Activated CD8-positive, alpha-beta T cell treated with anti-CD3 and anti-CD28 coated beads for 36 hours (primary cell): ENCODE results near the gene ZHX3. TPM values are rescaled to one million over a fixed set of nuclear protein-coding genes. Genes with fewer than 3 reads are reported as not detected.
A peak's percentile ranks its signal among the peaks of the same experiment; 100 is the strongest.

ENCODE experiments used
- ATAC-seq: fragments of 200-7000 bp; cut with Tn5 transposase; one replicate; pipeline ENCODE4 v1.10.0; 2021; ENCODE audit warnings: mild to moderate bottlenecking, moderate library complexity
- CTCF ChIA-PET: fragments of 350-600 bp; sonication (Branson Sonifier 250); formaldehyde crosslinking; loops from one replicate; lab custom pipeline; 2021; ENCODE audit warnings: antibody characterized with exemption; lab: Charles Lee
- POLR2A ChIA-PET: fragments of 350-600 bp; sonication (Branson Sonifier 250); formaldehyde crosslinking; loops from one replicate; lab custom pipeline; 2021; ENCODE audit warnings: antibody characterized with exemption; lab: Charles Lee
- DNase-seq: peaks from one replicate; pipeline ENCODE4 v3.0.0-alpha.2; 2020
- H3K27ac Mint-ChIP-seq: one replicate; pipeline ENCODE4 v1.8.0; 2021; ENCODE audit warnings: mild to moderate bottlenecking, mixed read lengths
- H3K27me3 Mint-ChIP-seq: one replicate; pipeline ENCODE4 v1.8.0; 2021; ENCODE audit warnings: mixed read lengths
- H3K36me3 Mint-ChIP-seq: one replicate; pipeline ENCODE4 v1.8.0; 2021; ENCODE audit warnings: low read depth, mixed read lengths
- H3K4me1 Mint-ChIP-seq: one replicate; pipeline ENCODE4 v1.8.0; 2021; ENCODE audit warnings: low read depth, mixed read lengths
- H3K4me3 Mint-ChIP-seq: one replicate; pipeline ENCODE4 v1.8.0; 2021; ENCODE audit warnings: mild to moderate bottlenecking, moderate library complexity, mixed read lengths
- H3K9me3 Mint-ChIP-seq: one replicate; pipeline ENCODE4 v1.8.0; 2021; ENCODE audit warnings: mixed read lengths
- CTCF ChIP-seq: fragments of 200-600 bp; IDR thresholded peaks from one replicate; pipeline ENCODE4 v1.8.0; 2022; ENCODE audit warnings: antibody characterized with exemption, mild to moderate bottlenecking
- intact Hi-C: fragments of 100-400 bp; cut with micrococcal nuclease; formaldehyde crosslinking; loops from one replicate; pipeline ENCODE4 v1.10.0; 2022
- total RNA-seq, 2 experiments: library from RNA; stranded (reverse); gene quantifications; one replicate each; pipeline ENCODE4 v1.2.3, GENCODE V29; 2021

The ZHX3 gene
- 10 to 100 TPM; 14.1 to 14.2 TPM for total RNA-seq

DNA sequence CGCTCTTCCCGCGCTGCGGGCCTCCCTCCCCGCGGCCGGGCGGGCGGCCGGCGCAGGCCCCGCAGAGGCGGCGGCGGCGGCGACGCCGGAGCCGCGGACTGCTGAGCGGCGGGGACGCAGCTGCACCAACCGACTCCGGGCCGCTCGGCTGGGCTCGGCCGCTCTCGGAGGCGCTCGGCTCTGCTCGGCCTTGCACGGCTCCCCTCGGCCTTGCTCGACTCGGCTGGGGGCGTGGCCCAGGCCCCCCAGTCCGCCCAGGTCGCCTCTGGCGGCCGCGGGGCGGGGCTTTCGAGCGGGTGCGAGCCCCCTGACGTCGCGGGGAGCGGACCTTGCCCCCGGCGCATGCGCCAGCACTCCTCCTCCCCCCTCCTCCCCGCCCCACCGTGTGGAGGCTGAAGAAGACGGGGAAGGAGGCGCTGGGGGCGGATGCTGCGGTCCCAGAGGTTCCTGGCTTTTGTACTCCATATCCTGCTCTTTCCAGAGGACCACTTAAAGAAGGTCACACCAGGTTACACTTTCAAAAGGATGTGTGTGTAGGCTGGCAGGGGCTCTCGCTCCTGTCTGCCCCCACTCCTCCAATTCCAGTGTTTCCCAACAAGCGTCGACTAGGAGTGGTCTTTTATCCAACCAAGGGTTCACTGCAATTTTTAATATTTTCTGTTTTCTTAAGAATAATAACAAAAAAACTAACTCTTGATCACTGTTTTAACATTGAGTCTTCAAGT lies at the start of gene ZHX3:
Gene ZHX3 (minus strand): TSS at position 186 of the 725 bp plus-strand sequence. CDS start 112,815 bp downstream, outside the sequence.
- Mint-ChIP-seq H3K36me3 (no peaks in the 10 kb centered on the region), H3K27me3 (no peaks in the 10 kb centered on the region), H3K4me1 (peaks cover 31% of the 10 kb centered on the region), H3K27ac (peak within 1 kb of the TSS; percentile 87), H3K4me3 (peak within 1 kb of the TSS; percentile 91), H3K9me3 (no peaks in the 10 kb centered on the region)
- intact Hi-C loops: no loop called here
- ChIA-PET POLR2A (interaction anchor here (1.4 to 1.8 kb wide), 2 partner anchors 161 to 375 kb away, joined by 5 to 7 read pairs; no protein-coding TSS in a partner anchor), CTCF (interaction anchor here (1.0 kb wide), 1 partner anchor 22 kb away, joined by 5 read pairs; no protein-coding TSS in a partner anchor)
- peak; percentile 96 for DNase-seq
- no peak for TF ChIP-seq CTCF
- ATAC-seq: peak; percentile 99

- DNase-seq (no peak), ATAC-seq (no peak)
- TF ChIP-seq CTCF: no peak
- H3K9me3 Mint-ChIP-seq: peaks cover 6% of the 10 kb centered on the region
- H3K27ac Mint-ChIP-seq: no peak overlapping the region
- ChIA-PET POLR2A (no interaction called here), CTCF (interaction anchor here (1.2 kb wide), 1 partner anchor 331 kb away, joined by 3 read pairs; no protein-coding TSS in a partner anchor)
- peaks cover 38% of the 10 kb centered on the region for H3K27me3 Mint-ChIP-seq
- H3K36me3 Mint-ChIP-seq: no peaks in the 10 kb centered on the region
- intact Hi-C loops: no loop called here
- H3K4me1 Mint-ChIP-seq: peaks cover 2% of the 10 kb centered on the region
- peak overlapping the region; percentile 27 for H3K4me3 Mint-ChIP-seq
Observed at GRCh38 chr20:41367393-41367695, 49.8 kb upstream of the ZHX3 start.

DNA sequence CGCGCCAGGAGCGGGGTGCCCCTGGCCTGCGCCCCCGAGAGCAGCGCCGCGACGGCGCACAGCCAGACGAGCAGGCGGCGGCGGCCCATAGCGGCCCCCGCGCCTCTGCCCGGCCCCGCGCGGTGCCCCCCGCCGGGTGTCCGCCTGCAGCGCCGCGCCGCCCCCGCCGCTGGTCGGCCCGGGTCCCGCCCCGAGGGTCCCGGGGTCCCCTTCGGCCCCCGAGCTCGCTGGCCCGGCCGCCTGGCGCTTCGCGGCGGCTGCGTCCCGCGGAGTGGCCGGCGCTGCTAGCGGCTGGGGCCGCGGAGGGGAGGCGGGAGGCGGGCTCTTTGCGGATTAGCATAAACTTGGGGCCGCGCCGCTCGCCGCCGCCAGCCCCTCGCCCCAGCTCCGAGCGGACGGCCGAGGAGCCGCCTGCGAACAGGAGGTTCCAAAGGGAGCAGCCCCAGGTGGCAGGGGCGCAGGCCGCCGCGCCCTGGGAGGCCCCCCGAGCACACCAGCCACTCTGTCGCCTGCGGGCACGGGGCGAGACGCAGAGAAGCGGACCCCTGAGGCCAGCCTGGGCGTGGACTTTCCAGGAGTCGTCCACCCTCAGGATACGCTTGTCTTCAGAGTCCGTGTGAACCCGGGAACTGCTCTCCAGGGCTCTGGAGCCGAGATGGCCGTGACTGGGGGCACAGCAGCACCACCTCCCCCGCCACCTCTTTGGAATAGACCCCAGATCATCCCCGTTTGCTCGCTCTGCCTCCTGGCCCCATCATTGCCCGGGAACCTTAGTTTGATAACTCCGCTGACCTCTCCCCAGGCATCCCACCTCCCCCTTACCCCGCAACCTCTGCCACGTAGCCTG lies 49.2 kb upstream of the ZHX3 start, which contains the start of gene EMILIN3:
Gene EMILIN3 (minus strand): TSS at position 273 of the 847 bp plus-strand sequence. CDS start 184 bp downstream, at position 89.
- ATAC-seq (no peak), DNase-seq (no peak)
- Mint-ChIP-seq H3K4me3 (peak within 1 kb of the TSS; percentile 27), H3K9me3 (peaks cover 6% of the 10 kb centered on the region), H3K4me1 (peaks cover 2% of the 10 kb centered on the region), H3K36me3 (no peaks in the 10 kb centered on the region), H3K27ac (no peak within 1 kb of the TSS), H3K27me3 (peaks cover 38% of the 10 kb centered on the region)
- no peak for TF ChIP-seq CTCF
- POLR2A ChIA-PET: no interaction called here
- intact Hi-C loops: no loop called here
- CTCF ChIA-PET: interaction anchor here (1.2 kb wide), 1 partner anchor 331 kb away, joined by 3 read pairs; no protein-coding TSS in a partner anchor

GRCh38 chr20:41365777-41366545 lies 48.4 kb upstream of the ZHX3 start:
- ATAC-seq: peak; percentile 45
- ChIA-PET CTCF (interaction anchor here (1.2 kb wide), 1 partner anchor 332 kb away, joined by 3 read pairs; no protein-coding TSS in a partner anchor), POLR2A (interaction anchor here (1.2 kb wide), 1 partner anchor 21 kb away, joined by 3 read pairs; no protein-coding TSS in a partner anchor)
- H3K9me3 Mint-ChIP-seq: peaks cover under 1% of the 10 kb centered on the region
- no peak overlapping the region for H3K27ac Mint-ChIP-seq
- H3K27me3 Mint-ChIP-seq: peaks cover 30% of the 10 kb centered on the region
- H3K4me1 Mint-ChIP-seq: peaks cover 2% of the 10 kb centered on the region
- no peak for DNase-seq
- TF ChIP-seq CTCF: no peak
- no peaks in the 10 kb centered on the region for H3K36me3 Mint-ChIP-seq
- intact Hi-C loops: no loop called here
- H3K4me3 Mint-ChIP-seq: no peak overlapping the region
